GM10847 (cell line): ENCODE measurements around the gene SV2C.

Experiments
- POLR2A ChIP-seq: IDR thresholded peaks from 2 replicates; pipeline ENCODE4 v1.6.1; 2011; ENCODE audit not compliant: insufficient read length; ENCODE audit errors: extremely low read depth

SV2C gene

GRCh38 chr5:76291305-76292077 is 208.3 kb downstream of the SV2C start:
- no peak for TF ChIP-seq POLR2A

- no peak for TF ChIP-seq POLR2A
Measured at GRCh38 chr5:76292620-76293322, 209.6 kb downstream of the SV2C start.

DNA sequence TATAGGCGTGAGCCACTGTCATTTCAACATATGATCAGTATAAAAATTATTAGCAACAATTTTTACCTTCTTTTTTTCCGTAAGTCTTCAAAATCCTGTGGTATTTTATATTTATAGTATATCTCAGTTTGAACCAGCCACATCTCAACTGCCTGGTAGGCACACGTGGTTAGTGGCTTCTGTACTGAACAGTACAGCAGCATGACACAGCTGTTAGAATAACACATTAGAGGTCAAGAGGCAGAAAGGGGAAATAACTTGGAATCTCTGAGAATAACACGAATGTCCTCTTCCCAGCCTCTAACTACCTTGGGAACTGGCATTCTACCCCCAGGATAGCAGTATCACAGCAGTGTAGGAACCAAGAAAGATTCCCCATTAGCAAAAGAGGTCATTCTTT is 211.4 kb downstream of the SV2C start:
- TF ChIP-seq POLR2A = no peak

DNA sequence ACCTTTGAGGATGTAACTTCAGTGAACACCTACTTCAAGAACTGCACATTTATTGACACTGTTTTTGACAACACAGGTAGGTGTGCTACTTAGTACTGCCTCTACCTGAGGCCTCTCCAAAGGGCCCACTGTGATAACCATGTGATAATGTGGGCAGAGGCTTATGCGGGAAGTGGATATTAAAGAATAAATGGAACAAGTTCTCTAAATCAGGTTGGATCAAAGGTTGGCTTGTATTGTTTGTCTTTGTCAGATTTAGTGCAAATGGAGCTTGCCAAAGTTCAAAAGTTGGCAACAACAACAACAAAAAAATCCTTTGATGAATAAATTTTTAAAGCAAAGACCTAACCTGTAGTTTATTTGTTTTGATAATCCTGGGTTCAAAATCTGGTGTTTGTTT is 215.7 kb downstream of the SV2C start:
- no peak for TF ChIP-seq POLR2A

DNA sequence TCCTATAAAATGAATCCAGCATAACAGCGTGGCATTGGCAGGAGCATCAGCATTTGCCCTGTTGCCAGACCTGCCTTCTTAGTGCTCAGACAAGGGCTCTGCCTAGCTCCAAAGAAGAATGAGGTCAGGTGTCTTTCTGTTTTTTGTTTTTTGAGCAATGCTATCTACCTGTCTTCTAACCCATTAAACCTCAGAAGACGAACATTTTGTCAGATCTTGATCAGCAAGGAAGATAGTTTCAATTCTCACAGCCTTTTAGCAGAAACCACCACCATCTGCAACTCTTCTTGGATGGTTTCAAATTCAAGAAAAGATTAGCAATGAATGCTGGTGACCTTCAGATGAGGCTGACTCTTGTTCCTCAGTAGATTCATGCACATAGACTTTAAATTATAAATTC is 216.4 kb downstream of the SV2C start:
- no peak for TF ChIP-seq POLR2A

- no peak for TF ChIP-seq POLR2A
Measured at GRCh38 chr5:76303921-76304320, 220.7 kb downstream of the SV2C start.

DNA sequence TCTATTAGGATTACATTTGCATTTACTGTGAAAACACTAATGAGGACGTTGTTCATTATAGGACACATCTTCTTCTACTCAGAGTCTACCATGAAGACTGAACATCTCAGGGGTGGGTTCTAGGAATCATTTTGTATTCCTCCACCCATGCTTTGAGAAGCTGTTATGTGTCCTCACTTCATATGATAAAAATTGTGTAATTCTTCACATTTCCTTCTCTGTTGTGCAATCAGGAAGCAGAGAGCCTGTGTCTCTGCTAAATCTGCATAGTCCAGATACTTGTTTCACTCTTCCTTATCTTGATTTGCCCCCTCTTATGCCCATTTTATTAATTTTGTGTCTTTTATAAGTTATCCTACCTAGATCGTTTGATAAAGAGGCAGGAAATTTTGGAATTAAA is 222.1 kb downstream of the SV2C start:
- TF ChIP-seq POLR2A = no peak

GRCh38 chr5:76305775-76306174 is 222.6 kb downstream of the SV2C start:
- TF ChIP-seq POLR2A = no peak

DNA sequence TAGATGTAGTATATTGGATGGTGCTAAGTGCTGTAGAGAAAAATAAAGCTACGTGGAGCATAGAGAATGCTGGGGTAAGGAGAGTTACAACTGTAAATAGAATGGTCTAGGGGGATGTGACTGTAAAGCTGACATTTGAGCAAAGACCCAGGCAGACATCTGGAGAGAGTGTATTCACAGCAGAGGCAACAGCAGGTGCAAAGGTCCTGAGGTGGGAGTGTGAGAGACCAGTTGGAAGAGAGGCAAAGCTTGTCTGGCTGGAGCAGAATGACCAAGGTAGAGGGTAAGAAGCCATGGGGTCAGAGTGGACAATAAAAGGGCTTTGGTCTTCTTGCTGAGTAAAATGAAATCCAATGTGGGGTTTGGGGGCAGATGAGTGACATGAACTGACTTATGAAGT is 227.0 kb downstream of the SV2C start:
- no peak for TF ChIP-seq POLR2A

- TF ChIP-seq POLR2A = no peak
Measured at GRCh38 chr5:76312783-76313182, 229.6 kb downstream of the SV2C start.

DNA sequence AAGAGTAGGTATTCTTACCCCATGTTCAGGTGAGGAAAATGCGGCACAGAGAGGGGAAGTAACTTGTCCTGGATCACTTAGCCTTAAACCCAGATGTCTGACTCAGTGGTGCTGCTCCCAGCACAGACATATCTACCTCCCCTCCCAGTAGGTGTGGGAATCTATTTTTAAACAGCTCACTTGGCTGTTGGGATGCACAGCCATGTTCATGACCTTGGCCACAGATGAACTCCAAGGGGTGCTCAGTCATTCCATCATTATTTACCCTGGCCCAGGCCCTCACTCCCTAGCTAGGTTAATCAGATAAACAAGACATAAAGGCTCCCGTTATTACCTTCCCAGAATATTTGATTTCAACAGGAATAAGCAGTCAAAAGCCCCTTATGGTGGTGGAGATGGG is 231.5 kb downstream of the SV2C start:
- no peak for TF ChIP-seq POLR2A

GRCh38 chr5:76319673-76320072 is 236.5 kb downstream of the SV2C start:
- TF ChIP-seq POLR2A = no peak

DNA sequence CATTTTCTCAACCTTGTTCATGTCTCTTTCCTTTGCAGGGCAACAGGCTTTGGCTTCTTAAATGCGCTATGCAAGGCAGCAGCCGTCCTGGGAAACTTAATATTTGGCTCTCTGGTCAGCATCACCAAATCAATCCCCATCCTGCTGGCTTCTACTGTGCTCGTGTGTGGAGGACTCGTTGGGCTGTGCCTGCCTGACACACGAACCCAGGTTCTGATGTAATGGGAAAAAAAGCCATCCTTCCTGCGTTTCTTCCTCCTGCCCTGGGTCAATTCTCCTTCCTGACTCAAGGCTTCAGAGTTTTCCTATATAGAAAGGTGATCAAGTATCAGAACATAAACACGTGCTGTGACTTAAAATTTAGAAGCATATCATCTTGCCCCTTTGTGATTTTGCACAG is 242.1 kb downstream of the SV2C start:
- no peak for TF ChIP-seq POLR2A

GRCh38 chr5:76325876-76326491 is 242.8 kb downstream of the SV2C start:
- TF ChIP-seq POLR2A = no peak

GRCh38 chr5:76326577-76327302 is 243.6 kb downstream of the SV2C start:
- no peak for TF ChIP-seq POLR2A

GRCh38 chr5:76329346-76329745 is 246.2 kb downstream of the SV2C start:
- no peak for TF ChIP-seq POLR2A
